NCI-H345 (cell line): ENCODE data around the gene NR0B2.

Experiments used
- DNase-seq: peaks from one replicate; lab custom pipeline; 2025; lab: John Stamatoyannopoulos, UW

Gene NR0B2

GRCh38 chr1:26936823-26937222, 23.0 kb upstream of the NR0B2 start:
- no peak for DNase-seq

DNA sequence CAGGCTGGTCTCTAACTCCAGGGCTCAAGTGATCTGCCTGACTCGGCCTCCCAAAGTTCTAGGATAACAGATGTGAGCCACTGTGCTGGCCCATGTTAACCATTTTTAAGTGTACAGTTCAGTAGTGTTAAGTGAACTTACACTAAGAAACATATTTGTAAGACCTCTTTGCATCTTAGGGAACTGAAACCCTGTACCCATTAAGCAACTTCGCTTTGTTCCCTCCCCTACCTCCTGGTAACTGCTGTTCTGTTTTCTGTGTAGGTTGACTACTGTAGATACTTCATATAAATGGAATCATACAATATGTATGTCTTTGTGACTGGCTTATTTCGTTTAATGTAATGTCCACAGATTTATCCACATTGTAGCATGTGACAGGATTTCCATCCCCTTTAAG, 18.8 kb upstream of the NR0B2 start:
- DNase-seq: no peak

- DNase-seq: no peak
Observed at GRCh38 chr1:26923711-26924110, 9.9 kb upstream of the NR0B2 start.

- DNase-seq: no peak
Observed at GRCh38 chr1:26922901-26923300, 9.1 kb upstream of the NR0B2 start.

DNA sequence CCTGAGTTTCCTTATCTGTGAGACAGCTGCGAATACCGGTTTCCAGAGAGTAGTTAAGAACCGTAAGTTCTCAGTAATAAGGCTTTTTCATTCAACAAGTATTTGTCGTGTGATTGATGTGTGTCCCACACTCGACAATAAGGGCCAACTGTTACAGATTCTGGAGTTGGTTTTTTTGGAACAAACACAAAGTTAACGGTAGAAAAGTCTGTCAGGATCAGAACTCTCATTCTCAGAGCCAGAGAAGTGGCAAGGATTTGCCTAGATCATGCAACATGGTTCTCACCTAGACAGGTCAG, 8.6 kb upstream of the NR0B2 start:
- no peak for DNase-seq

DNA sequence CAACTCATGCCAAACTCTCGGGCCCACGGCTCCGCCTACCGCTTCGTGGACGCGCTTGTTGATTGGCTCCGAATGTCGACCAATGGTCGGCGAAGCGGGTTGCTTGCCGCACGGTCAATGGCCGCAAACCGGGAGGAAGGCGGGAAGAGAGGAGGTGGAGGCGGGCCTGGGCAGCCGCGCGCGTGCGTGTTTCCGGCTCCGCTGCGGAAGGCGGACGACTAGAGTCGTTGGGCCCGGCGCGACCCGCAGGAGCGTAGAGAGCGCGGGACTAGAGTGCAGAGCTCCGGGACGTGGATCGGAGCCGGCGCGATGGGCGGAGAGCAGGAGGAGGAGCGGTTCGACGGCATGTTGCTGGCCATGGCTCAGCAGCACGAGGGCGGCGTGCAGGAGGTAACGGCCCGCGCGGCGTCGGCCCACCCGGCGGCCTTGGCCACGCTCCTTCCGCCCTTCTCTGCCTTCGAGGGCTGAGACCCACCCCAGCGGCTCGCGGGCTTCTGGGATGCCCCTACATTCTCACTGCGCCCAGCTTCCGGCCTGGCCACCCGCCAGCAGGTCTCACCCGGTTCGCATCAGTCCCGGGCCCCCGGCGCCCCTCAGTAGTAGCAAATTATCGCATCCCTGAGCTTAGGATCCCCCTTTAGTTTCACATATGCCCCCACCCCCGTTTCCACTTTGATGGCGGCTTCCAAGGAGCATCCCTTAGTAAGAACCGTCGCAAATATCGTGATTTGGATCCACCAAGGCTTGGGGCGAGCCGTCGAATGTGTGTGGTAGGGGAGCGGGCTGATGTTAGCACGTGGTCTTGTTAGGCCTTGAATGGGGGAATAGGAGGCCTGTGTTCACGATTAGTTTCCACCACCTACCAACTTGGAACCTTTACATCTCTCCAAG, 8.0 kb upstream of the NR0B2 start, which contains the start of gene NUDC:
Gene NUDC, plus strand, starts transcription at position 204 of the 891 bp plus-strand sequence. Its CDS starts 106 bp downstream, at position 310.
- DNase-seq: peak; percentile 98

DNA sequence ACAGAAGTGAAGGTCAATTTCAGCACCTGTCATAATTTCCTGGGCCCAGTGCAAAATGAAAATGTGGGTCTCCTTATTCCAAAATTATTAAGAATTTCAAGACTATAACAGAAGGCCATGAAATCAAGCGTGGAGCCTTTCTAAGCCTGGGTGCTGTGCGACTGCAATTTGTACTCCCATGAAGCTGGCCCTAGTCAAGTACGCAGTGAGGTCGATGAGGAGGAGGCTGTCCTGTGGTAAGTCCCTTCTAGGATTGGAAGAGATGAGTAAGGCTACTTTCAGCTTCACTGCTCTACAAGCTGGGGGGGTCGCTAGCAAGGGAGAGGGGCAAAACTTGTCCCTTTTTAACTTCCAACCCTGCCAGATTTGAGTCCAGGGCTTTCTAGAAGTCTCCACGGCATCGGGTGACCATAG, 7.4 kb upstream of the NR0B2 start:
- DNase-seq: no peak

- DNase-seq: no peak
Observed at GRCh38 chr1:26915204-26915842, 1.5 kb upstream of the NR0B2 start.

- peak; percentile 4 for DNase-seq
Observed at GRCh38 chr1:26913389-26913753, 404 bp downstream of the NR0B2 start.

DNA sequence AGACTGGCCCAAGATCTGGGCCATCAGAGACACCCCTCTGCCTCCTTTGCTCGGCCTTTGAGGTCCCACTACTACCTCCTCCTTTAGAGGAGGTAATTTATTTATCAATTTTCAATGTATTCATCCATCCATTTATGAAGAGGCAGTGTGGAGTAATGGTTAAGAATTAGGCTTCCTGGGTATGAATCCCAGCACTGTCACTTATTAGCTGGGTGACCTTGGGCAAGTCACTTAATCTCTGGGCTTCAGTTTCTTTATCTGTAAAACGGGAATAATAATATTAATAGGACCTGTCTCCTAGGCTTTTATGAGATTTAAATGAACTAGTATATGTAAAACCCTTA, 1.7 kb downstream of the NR0B2 start:
- DNase-seq: no peak

DNA sequence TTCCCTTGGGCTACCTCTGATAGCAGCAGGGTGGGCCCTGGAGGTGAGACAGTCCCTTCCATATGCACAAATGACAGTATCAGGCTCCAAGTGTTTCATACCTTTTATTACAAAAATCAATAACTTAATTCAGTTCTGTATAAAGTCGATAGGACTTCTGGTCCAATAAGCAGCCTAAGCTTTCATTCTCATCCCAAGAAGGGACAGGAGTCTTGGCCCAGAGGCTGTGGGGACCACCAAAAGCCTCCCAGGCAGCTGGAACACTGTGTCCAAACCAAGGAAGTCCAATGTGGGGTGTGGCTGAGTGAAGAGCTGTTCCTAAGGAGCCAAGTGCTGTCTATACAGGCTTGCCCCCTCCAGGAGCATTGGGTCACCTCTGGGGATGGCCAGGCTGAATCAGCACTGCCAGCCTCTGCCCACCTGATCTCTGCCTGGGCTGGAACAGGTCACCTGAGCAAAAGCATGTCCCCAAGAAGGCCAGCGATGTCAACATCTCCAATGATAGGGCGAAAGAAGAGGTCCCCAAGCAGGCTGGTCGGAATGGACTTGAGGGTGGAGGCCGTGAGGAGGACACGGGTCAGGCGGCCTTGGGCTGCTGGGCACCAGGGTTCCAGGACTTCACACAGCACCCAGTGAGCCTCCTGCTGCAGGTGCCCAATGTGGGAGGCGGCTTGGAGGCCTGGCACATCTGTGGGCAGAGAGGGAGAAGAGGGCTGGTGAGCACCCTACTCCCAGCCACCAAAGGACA, 2.2 kb downstream of the NR0B2 start:
- no peak for DNase-seq

GRCh38 chr1:26910343-26911160, 3.2 kb downstream of the NR0B2 start:
- no peak for DNase-seq

GRCh38 chr1:26909951-26910342, 3.8 kb downstream of the NR0B2 start:
- no peak for DNase-seq

DNA sequence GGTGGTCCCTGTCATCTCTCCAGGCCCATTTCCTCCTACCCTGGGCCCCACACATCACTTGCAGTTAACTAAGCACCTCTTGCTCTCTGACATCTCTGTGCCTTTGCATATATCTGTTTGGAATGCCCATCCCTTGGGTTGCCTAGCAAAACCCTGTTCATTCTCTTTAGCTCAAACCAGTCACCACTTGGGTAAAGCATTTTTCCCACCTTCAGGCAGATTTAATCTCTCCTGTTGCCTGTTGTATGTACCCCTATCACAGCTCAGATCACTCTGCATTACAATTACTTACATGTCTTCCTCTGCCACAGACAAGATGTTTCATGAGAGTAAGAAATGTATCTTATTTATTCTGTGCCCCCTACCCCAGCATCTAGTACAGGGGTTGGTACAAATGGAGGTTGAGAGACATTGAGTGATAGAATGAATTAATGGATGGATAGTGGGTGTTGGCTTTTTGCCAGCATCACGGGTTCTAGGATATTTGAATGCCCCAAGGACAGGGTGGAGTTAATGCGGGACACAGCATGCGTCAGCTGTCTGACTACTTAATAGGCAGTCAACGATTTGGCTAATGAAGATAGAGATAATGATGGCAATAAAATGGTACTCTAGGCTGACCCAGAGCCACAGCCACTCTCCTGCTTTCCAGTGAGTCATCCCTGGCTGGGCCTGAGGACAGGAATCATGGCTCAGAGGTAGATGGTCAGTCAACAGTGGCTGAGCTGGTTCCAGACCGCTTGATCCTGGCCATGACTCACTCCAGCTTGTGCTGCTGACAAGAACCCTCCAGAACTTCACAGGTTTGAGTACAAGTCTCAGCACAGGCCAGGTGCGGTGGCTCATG, 6.5 kb downstream of the NR0B2 start:
- no peak for DNase-seq

DNA sequence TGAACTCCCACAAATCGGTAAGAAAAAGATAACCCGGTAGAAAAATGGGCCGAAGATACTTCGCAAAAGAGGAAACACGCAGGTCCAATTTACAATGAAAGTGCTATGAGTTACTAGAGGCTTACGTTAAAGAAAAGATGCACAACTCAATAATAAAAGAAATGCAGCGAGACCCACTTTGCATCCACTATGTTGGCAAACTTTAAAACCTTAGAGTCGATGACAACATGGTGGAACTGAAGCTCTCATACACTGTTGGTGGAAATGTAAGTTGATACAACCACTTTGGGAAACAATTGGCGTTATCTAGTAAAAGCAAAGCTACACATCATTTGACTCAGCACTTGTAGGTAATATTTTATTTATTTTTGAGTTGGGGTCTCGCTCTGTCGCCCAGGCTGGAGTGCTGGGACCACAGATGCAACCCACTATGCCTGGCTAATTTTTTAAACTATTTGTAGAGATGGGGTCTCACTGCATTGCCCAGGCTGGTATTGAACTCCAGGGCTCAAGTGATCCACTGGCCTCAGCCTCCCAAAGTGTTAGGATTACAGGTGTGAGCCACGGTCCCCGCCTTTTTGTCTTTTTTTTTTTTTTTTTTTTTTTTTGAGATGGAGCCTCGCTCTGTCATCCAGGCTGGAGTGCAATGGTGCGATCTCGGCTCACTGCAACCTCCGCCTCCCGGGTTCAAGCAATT, 12.8 kb downstream of the NR0B2 start:
- no peak for DNase-seq

- DNase-seq: peak; percentile 95
Observed at GRCh38 chr1:26900001-26900814, 13.6 kb downstream of the NR0B2 start, which contains the start of gene GPATCH3. TSS of gene GPATCH3 (minus strand) at chr1:26900467. CDS start at chr1:26900442, 25 bp downstream.

DNA sequence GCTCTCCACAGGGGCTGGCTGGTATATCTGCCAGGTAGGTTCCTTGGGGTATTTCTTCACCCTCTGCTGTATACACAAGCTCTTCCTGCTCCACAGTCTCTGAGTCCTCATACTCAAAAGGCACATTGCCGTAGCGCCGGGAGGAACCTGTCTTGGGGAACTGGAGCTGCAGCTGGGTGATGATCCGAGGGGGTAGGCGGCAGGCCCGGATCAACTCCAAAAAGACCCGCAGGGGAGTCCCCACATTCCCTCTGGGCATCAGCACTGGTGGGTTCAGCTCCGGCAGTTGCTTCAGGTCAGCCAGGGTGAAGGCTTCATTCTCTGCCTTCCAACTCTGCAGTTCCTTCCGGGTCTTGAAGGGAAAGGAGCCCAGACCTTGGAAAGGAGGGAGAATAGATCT, 16.4 kb downstream of the NR0B2 start:
- DNase-seq: no peak

- no peak for DNase-seq
Observed at GRCh38 chr1:26894263-26894662, 19.5 kb downstream of the NR0B2 start.

DNA sequence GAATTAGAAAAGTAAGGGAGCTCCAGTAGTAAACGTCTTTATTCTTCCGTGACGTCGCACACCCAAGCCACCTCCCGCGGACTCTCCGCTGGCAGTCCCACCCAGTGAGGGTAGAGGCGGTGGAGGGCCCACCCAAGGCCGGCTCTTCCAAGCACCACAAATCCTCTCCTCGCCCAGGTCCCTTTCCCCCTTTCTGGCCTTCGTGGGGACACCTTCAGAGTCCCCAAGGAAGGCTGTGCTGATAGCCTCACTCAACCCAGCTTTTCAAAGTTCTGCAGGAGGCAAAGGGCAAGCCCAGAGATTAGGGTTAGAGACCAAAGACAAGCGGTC, 23.3 kb downstream of the NR0B2 start:
- DNase-seq: no peak
